ENCODE measurements around the gene FGD4.

FGD4 gene

DNA sequence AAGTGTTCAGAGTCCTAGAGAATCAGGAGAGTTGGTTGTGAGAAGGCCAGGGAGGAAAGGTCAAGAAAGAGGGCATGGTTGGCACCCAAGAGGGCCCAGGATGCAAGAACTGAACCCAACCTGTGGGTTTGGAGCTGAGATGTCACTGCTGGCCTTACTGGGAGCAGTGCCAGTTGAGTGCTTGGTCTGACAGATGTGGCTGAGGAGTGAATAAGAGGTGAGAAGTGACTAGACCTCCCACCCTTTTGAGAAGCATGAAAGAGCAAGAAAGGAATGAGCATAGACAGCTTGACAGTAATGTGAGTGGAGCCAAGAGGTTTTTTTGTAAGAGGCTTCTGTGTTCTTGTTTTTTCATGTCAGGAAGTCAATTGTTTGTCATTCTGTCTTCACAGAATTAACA is 95.3 kb downstream of the FGD4 start:
- no peak overlapping the region for H3K4me3 ChIP-seq (ENCODE audit: low read depth, low read length)
- TF ChIP-seq, protein P1, sequence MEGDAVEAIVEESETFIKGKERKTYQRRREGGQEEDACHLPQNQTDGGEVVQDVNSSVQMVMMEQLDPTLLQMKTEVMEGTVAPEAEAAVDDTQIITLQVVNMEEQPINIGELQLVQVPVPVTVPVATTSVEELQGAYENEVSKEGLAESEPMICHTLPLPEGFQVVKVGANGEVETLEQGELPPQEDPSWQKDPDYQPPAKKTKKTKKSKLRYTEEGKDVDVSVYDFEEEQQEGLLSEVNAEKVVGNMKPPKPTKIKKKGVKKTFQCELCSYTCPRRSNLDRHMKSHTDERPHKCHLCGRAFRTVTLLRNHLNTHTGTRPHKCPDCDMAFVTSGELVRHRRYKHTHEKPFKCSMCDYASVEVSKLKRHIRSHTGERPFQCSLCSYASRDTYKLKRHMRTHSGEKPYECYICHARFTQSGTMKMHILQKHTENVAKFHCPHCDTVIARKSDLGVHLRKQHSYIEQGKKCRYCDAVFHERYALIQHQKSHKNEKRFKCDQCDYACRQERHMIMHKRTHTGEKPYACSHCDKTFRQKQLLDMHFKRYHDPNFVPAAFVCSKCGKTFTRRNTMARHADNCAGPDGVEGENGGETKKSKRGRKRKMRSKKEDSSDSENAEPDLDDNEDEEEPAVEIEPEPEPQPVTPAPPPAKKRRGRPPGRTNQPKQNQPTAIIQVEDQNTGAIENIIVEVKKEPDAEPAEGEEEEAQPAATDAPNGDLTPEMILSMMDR (IDR thresholded peaks at IDR 0.05; ENCODE audit: control insufficient read depth, extremely low read depth, insufficient read depth) = no peak
- DNase-seq (ENCODE audit: low read depth) = no peak

DNA sequence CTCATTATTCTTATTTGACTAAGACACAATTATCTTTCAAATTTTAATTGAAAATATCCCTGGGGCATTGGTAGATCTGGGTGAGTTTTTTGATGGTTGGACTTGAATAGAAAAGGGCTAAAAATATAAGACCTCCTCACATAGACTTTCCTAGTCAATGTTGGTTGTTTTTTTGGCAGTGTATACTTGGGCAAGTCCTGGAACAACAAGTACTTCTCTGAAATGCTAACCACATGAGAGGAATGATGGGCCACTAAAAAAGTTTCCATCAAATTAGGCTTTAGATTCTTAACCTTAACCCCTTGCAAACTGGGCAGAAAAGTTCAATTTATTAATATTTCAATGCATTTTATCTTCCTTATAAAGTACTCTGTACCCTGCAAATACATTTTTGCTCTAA is 97.6 kb downstream of the FGD4 start:
- DNase-seq (ENCODE audit: low read depth) = no peak
- TF ChIP-seq, protein P1 (IDR thresholded peaks at IDR 0.05; ENCODE audit: control insufficient read depth, extremely low read depth, insufficient read depth) = no peak
- H3K4me3 ChIP-seq (ENCODE audit: low read depth, low read length) = no peak overlapping the region

DNA sequence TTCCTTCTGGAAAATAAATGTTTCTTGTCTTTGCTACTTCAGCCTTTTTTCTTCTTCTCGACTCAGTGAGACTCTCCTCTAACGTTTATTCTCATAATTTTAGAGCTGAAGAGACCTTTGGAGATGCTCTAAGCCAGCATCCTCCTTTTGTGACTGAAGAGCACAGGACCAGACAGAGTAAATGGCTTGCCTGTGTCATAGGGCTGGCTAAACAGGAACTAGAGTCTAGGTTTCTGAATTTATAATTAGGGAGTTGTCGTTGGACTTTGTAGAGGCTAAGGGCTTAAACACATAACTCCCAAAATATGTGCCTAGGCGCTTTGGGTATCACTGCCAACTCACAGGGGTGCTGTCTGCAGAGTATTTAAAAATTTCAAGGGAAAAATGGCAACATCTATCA is 98.5 kb downstream of the FGD4 start:
- H3K4me3 ChIP-seq (ENCODE audit: low read depth, low read length) = no peak overlapping the region
- DNase-seq (ENCODE audit: low read depth) = no peak
- TF ChIP-seq, protein P1 (IDR thresholded peaks at IDR 0.05; ENCODE audit: control insufficient read depth, extremely low read depth, insufficient read depth) = no peak

DNA sequence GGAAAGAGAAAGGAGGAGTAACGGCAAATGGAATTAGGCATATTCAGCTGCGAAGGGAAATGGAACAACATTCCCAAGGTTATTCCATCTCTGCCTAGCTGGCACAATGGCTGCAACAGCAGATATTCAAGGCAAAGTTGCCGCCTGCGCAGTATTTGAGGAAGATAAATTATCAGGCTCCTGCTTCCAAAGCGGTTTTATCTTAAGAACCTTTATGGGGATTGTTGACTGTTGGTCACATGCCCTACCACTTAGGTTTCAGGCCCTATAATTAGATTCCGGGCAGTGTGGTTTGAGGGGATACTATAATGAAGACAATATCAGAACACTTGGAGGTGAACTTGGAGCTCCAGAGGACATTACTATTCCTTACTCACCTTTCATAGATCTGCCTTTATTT is 99.7 kb downstream of the FGD4 start:
- no peak overlapping the region for H3K4me3 ChIP-seq (ENCODE audit: low read depth, low read length)
- TF ChIP-seq, protein P1 (IDR thresholded peaks at IDR 0.05; ENCODE audit: control insufficient read depth, extremely low read depth, insufficient read depth) = no peak
- no peak for DNase-seq (ENCODE audit: low read depth)

GRCh38 chr12:32501835-32502333 is 102.5 kb downstream of the FGD4 start:
- DNase-seq (ENCODE audit: low read depth) = no peak
- H3K4me3 ChIP-seq (ENCODE audit: low read depth, low read length) = no peak overlapping the region
- TF ChIP-seq, protein P1 (IDR thresholded peaks at IDR 0.05; ENCODE audit: control insufficient read depth, extremely low read depth, insufficient read depth) = no peak

DNA sequence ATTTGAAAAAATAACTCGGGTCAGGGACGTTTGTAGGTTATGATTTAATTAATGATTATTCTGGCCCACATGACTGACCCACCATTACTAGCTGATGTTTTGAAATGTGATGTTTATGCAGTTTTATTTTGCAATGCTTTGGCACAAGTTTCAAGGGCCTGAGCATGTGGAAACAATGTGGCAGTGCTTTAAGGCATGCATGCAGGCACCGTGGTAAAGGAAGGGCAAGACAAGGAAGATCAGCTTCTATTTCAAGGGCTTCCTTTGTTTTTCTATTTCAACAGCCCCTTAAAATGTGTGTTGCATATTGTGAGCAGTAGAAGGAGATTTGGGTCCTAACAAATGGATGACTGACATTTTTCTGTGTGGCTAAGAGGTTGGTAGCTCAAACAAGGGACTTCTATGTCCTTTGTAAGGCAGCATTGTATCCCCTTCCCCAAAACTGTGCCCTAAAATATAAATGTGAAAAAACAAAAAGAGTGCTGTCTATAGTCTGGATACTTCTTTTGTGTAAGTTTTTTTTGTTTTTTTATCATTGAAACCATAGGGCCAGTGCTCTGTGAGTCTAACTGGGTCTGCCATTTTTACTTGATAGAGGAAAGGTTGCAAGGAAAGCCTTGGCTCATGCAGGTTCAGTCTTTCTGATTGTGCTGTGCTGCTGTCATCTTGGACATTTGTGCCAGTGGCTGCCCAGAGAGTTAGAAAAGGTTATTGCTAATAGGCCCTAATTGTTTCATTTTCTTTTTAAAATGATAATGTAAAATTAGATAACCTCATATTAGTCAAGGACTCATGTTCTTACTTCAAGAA is 103.5 kb downstream of the FGD4 start:
- H3K4me3 ChIP-seq (ENCODE audit: low read depth, low read length) = no peak overlapping the region
- DNase-seq (ENCODE audit: low read depth) = no peak
- TF ChIP-seq, protein P1 (IDR thresholded peaks at IDR 0.05; ENCODE audit: control insufficient read depth, extremely low read depth, insufficient read depth) = no peak

- TF ChIP-seq, protein P1 (IDR thresholded peaks at IDR 0.05; ENCODE audit: control insufficient read depth, extremely low read depth, insufficient read depth) = no peak
- DNase-seq (ENCODE audit: low read depth) = no peak
- no peak overlapping the region for H3K4me3 ChIP-seq (ENCODE audit: low read depth, low read length)
Measured at GRCh38 chr12:32503730-32504129, 104.4 kb downstream of the FGD4 start.
